CD14-positive monocyte (primary cell): ENCODE measurements around the gene GPR25. TPM values are rescaled to one million over a fixed set of nuclear protein-coding genes. Genes with fewer than 3 reads are reported as not detected.

Experiments used
- DNase-seq, 3 donors: peaks; one replicate each; pipeline ENCODE4 v3.0.0-alpha.2; 2011 to 2022
- H2AFZ ChIP-seq: 2 replicates; pipeline ENCODE4 v1.6.0; 2012; ENCODE audit warnings: mild to moderate bottlenecking, low read depth, low read length, inconsistent platforms; ENCODE audit not compliant: insufficient read depth, poor library complexity, severe bottlenecking
- H3K27ac ChIP-seq, 2 donors: 1 replicate in 1 of 2; 2 replicates in 1 of 2; pipeline ENCODE4 v1.5.1; 2012 to 2013; ENCODE audit warnings: low read length in 2 of 2, control low read depth in 1 of 2, inconsistent platforms in 1 of 2, low read depth in 1 of 2, mild to moderate bottlenecking in 1 of 2
- H3K27me3 ChIP-seq, 2 donors: one replicate each; pipeline versions ENCODE4 v1.6.0 to v1.6.1; 2011 to 2013; ENCODE audit warnings: low read length in 2 of 2; ENCODE audit not compliant: control insufficient read depth in 2 of 2, insufficient read depth in 2 of 2
- H3K36me3 ChIP-seq, 2 donors: replicated peaks in 1 of 2; 1 replicate in 1 of 2; 2 replicates in 1 of 2; pipeline versions ENCODE4 v1.5.1 to v1.6.1; 2012 to 2013; ENCODE audit warnings: low read length in 2 of 2, control low read depth in 1 of 2, inconsistent platforms in 1 of 2, mild to moderate bottlenecking in 1 of 2; ENCODE audit not compliant: insufficient read depth in 2 of 2, control insufficient read depth in 1 of 2
- H3K4me1 ChIP-seq, 2 donors: 1 replicate in 1 of 2; 2 replicates in 1 of 2; pipeline versions ENCODE4 v1.5.1 to v1.6.1; 2012 to 2013; ENCODE audit warnings: low read length in 2 of 2, control low read depth in 1 of 2, inconsistent platforms in 1 of 2, mild to moderate bottlenecking in 1 of 2, moderate library complexity in 1 of 2; ENCODE audit not compliant: insufficient read depth in 2 of 2, control insufficient read depth in 1 of 2
- H3K4me2 ChIP-seq: replicated peaks from 2 replicates; pipeline ENCODE3; 2012; ENCODE audit warnings: low read length, moderate library complexity, mild to moderate bottlenecking; ENCODE audit not compliant: poor library complexity, severe bottlenecking; ENCODE audit errors: extremely low read depth
- H3K4me3 ChIP-seq, 3 experiments: fragments of 200-600 bp in 1 of 3; sonication (generic) in 1 of 3; replicated peaks in 1 of 3; 1 replicate in 2 of 3; 2 replicates in 1 of 3; pipeline ENCODE4 v1.5.1; 2011 to 2013; ENCODE audit warnings: low read length in 3 of 3, mild to moderate bottlenecking in 3 of 3, control low read depth in 2 of 3, low read depth in 2 of 3, inconsistent platforms in 1 of 3, moderate library complexity in 1 of 3
- H3K79me2 ChIP-seq: 2 replicates; pipeline ENCODE4 v1.6.0; 2012; ENCODE audit warnings: mild to moderate bottlenecking, control low read depth, inconsistent platforms, low read length, moderate library complexity; ENCODE audit not compliant: insufficient read depth
- H3K9ac ChIP-seq: 2 replicates; pipeline ENCODE4 v1.6.0; 2017; ENCODE audit warnings: low read length, mild to moderate bottlenecking; ENCODE audit not compliant: insufficient read depth, poor library complexity, severe bottlenecking
- H3K9me3 ChIP-seq, 2 donors: replicated peaks in 1 of 2; 1 replicate in 1 of 2; 2 replicates in 1 of 2; pipeline versions ENCODE4 v1.5.1 to v1.6.1; 2012 to 2013; ENCODE audit warnings: low read length in 2 of 2, control low read depth in 1 of 2; ENCODE audit not compliant: control insufficient read depth in 1 of 2, insufficient read depth in 1 of 2
- H4K20me1 ChIP-seq: 2 replicates; pipeline ENCODE4 v1.6.0; 2012; ENCODE audit warnings: mild to moderate bottlenecking, low read length, control low read depth, moderate library complexity; ENCODE audit not compliant: insufficient read depth
- H3K27ac Mint-ChIP-seq, 7 donors: one replicate each; pipeline ENCODE4 v1.8.0; 2020; ENCODE audit warnings: mild to moderate bottlenecking in 7 of 7, mixed read lengths in 7 of 7, moderate library complexity in 6 of 7, inconsistent platforms in 2 of 7
- H3K27me3 Mint-ChIP-seq, 3 donors: one replicate each; pipeline ENCODE4 v1.8.0; 2021 to 2022; ENCODE audit warnings: low read depth in 3 of 3, mild to moderate bottlenecking in 3 of 3, mixed read lengths in 3 of 3, moderate library complexity in 3 of 3, inconsistent platforms in 1 of 3
- H3K36me3 Mint-ChIP-seq, 2 donors: one replicate each; pipeline ENCODE4 v1.8.0; 2020; ENCODE audit warnings: mixed read lengths in 2 of 2, inconsistent platforms in 1 of 2, mild to moderate bottlenecking in 1 of 2
- H3K4me1 Mint-ChIP-seq: one replicate; pipeline ENCODE4 v1.8.0; 2020; ENCODE audit warnings: mild to moderate bottlenecking, mixed read lengths
- H3K4me3 Mint-ChIP-seq, 2 donors: one replicate each; pipeline ENCODE4 v1.8.0; 2020; ENCODE audit warnings: mild to moderate bottlenecking in 2 of 2, mixed read lengths in 2 of 2, moderate library complexity in 1 of 2
- H3K9me3 Mint-ChIP-seq, 7 donors: one replicate each; pipeline ENCODE4 v1.8.0; 2020 to 2022; ENCODE audit warnings: mixed read lengths in 7 of 7, mild to moderate bottlenecking in 6 of 7, moderate library complexity in 6 of 7, inconsistent platforms in 2 of 7
- WGBS: methylation state at CpG from one replicate; pipeline ENCODE4 v1.1.5; 2013; ENCODE audit warnings: missing lambda C conversion rate; ENCODE audit not compliant: insufficient coverage; 5-methylcytosine and 5-hydroxymethylcytosine counted together
- intact Hi-C, 2 donors: fragments of 100-400 bp; cut with micrococcal nuclease; formaldehyde crosslinking; loops; one replicate each; pipeline versions ENCODE4 v1.15.0 to v1.15.1; 2023
- polyA plus RNA-seq, 3 donors: library from polyadenylated mRNA; depleted of rRNA in 1 of 3; unstranded in 2 of 3; stranded (reverse) in 1 of 3; fragments of 300-500 nt in 2 of 3; fragments of >200 nt in 1 of 3; fragmentation: Illumina TruSeq in 2 of 3; gene quantifications; 1 replicate in 2 of 3; 2 replicates in 1 of 3; pipeline ENCODE4 v1.2.3, GENCODE V29; 2012 to 2021
- TF ChIP-seq, protein P1 (sequence below): fragments of 200-600 bp; IDR thresholded peaks from one replicate; pipeline ENCODE4 v1.8.0; 2022; ENCODE audit warnings: antibody characterized with exemption, mild to moderate bottlenecking

GPR25 gene
- polyA plus RNA-seq, 3 donors = 0.13 TPM; not detected in 2

DNA sequence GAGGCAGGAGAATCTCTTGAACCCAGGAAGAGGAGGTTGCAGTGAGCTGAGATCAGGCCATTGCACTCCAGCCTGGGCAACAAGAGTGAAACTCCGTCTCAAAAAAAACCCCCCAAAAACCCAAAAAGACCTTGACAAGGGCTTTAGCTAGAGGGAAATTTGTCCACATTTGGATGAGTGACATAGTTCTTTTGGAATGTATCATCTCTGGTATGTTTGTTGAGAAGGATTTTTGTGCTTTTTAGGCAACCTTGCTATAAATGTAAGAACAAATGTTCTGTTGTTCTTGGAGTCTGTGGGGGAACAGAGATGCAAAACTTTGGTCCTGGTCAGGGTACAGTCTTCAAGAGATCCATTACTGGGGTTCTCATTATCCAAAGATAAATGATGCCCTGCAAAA is 50.8 kb downstream of the GPR25 start:
- TF ChIP-seq, protein P1, sequence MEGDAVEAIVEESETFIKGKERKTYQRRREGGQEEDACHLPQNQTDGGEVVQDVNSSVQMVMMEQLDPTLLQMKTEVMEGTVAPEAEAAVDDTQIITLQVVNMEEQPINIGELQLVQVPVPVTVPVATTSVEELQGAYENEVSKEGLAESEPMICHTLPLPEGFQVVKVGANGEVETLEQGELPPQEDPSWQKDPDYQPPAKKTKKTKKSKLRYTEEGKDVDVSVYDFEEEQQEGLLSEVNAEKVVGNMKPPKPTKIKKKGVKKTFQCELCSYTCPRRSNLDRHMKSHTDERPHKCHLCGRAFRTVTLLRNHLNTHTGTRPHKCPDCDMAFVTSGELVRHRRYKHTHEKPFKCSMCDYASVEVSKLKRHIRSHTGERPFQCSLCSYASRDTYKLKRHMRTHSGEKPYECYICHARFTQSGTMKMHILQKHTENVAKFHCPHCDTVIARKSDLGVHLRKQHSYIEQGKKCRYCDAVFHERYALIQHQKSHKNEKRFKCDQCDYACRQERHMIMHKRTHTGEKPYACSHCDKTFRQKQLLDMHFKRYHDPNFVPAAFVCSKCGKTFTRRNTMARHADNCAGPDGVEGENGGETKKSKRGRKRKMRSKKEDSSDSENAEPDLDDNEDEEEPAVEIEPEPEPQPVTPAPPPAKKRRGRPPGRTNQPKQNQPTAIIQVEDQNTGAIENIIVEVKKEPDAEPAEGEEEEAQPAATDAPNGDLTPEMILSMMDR = no peak
- Histone ChIP-seq H3K27me3 (no peaks in the 10 kb centered on the region), H3K27ac (no peak overlapping the region), H3K4me3 (no peak overlapping the region), H3K9me3 (no peaks in the 10 kb centered on the region), H3K9ac (no peak overlapping the region), H2AFZ (no peak overlapping the region), H3K79me2 (no peaks in the 10 kb centered on the region), H3K4me2 (no peak overlapping the region), H3K4me1 (no peaks in the 10 kb centered on the region), H4K20me1 (no peaks in the 10 kb centered on the region), H3K36me3 (no peaks in the 10 kb centered on the region)
- H3K36me3 Mint-ChIP-seq = no peaks in the 10 kb centered on the region
- H3K9me3 Mint-ChIP-seq = no peaks in the 10 kb centered on the region
- H3K27ac Mint-ChIP-seq = no peak overlapping the region
- peaks cover 2 to 5% (median 3%) of the 10 kb centered on the region in 3 donors for H3K27me3 Mint-ChIP-seq
- H3K4me3 Mint-ChIP-seq = no peak overlapping the region
- no CpG with 5 or more reads among the region's 1 CpG for WGBS
- intact Hi-C loops = no loop called here
- DNase-seq = no peak
- H3K4me1 Mint-ChIP-seq = peaks cover 15% of the 10 kb centered on the region

Other genes with a start within 250 kb of the GPR25 start
- 10 to 100 TPM; 14.3 to 18.6 (median 14.9) TPM for gene DDX59, start 203.1 kb upstream of the GPR25 start, polyA plus RNA-seq
- 1 to 10 TPM in 1 of 3 donors, under 1 TPM in 2; 0.89 to 1.3 (median 0.90) TPM for gene CAMSAP2, start 134.1 kb upstream of the GPR25 start, polyA plus RNA-seq
- not detected for gene INAVA, start 21.9 kb downstream of the GPR25 start, polyA plus RNA-seq
- gene KIF21B, start 150.7 kb downstream of the GPR25 start, polyA plus RNA-seq = 1 to 10 TPM in 1 of 3 donors, under 1 TPM in 2; 0.18 to 9.8 (median 0.30) TPM
- gene CACNA1S, start 239.4 kb downstream of the GPR25 start, polyA plus RNA-seq = not detected